IMR-90 (cell line): Measurements from ENCODE around the gene PLEKHG5. TPM values are rescaled to one million over a fixed set of nuclear protein-coding genes. Genes with fewer than 3 reads are reported as not detected.

Experiments used
- ATAC-seq: fragments of 200-7000 bp; cut with Tn5 transposase; 2 replicates; pipeline ENCODE4 v1.9.1; 2020; ENCODE audit warnings: low read depth, mild to moderate bottlenecking, moderate library complexity
- BruUV-seq: library from RNA; stranded (reverse); fragments of 400-500 nt; replicated peaks from 2 replicates; lab custom pipeline; 2021; lab: Mats Ljungman, UMichigan
- CTCF ChIA-PET: fragments of 300-600 bp; formaldehyde crosslinking; extraction: SDS; loops from one replicate; lab custom pipeline; 2021; ENCODE audit warnings: antibody characterized with exemption; lab: Yijun Ruan, JAX
- POLR2A ChIA-PET: fragments of 300-600 bp; sonication (Branson Sonifier 250); formaldehyde crosslinking; loops from one replicate; lab custom pipeline; 2022; ENCODE audit warnings: antibody characterized with exemption; ENCODE audit not compliant: unreplicated experiment; lab: Charles Lee
- DNase-seq: peaks from one replicate; pipeline ENCODE4 v3.0.0; 2013
- H2AFZ ChIP-seq: replicated peaks from 2 replicates; pipeline ENCODE3; 2013; ENCODE audit warnings: low read length, mild to moderate bottlenecking; ENCODE audit not compliant: poor library complexity
- H2AK5ac ChIP-seq: 2 replicates; pipeline ENCODE4 v1.6.1; 2013; ENCODE audit warnings: low read depth, low read length, inconsistent platforms
- H2AK9ac ChIP-seq: replicated peaks from 2 replicates; pipeline ENCODE3; 2013; ENCODE audit warnings: mild to moderate bottlenecking, low read depth, low read length, moderate library complexity; ENCODE audit not compliant: poor library complexity
- H2BK120ac ChIP-seq: 2 replicates; pipeline ENCODE4 v1.6.1; 2013; ENCODE audit warnings: low read depth, low read length, inconsistent platforms
- H2BK15ac ChIP-seq: 3 replicates; pipeline ENCODE4 v1.6.1; 2013; ENCODE audit warnings: low read depth, low read length, inconsistent platforms
- H2BK20ac ChIP-seq: 2 replicates; pipeline ENCODE4 v1.6.1; 2013; ENCODE audit warnings: low read depth, mild to moderate bottlenecking, inconsistent platforms, low read length, moderate library complexity
- H2BK5ac ChIP-seq: 2 replicates; pipeline ENCODE4 v1.6.1; 2013; ENCODE audit warnings: mild to moderate bottlenecking, low read depth, low read length, inconsistent platforms; ENCODE audit not compliant: poor library complexity, severe bottlenecking
- H3K14ac ChIP-seq: replicated peaks from 2 replicates; pipeline ENCODE4 v1.6.1; 2013; ENCODE audit warnings: low read depth, low read length, inconsistent platforms
- H3K18ac ChIP-seq: 2 replicates; pipeline ENCODE4 v1.6.1; 2013; ENCODE audit warnings: low read depth, low read length, control low read depth
- H3K23ac ChIP-seq: 2 replicates; pipeline ENCODE4 v1.6.1; 2013; ENCODE audit warnings: low read depth, low read length, inconsistent platforms
- H3K27ac ChIP-seq: 2 replicates; pipeline ENCODE4 v1.5.1; 2013; ENCODE audit warnings: mild to moderate bottlenecking, control low read depth, low read length; ENCODE audit not compliant: insufficient read depth
- H3K27me3 ChIP-seq: 2 replicates; pipeline ENCODE4 v1.6.1; 2013; ENCODE audit warnings: low read length; ENCODE audit not compliant: control insufficient read depth, insufficient read depth
- H3K36me3 ChIP-seq: 2 replicates; pipeline ENCODE4 v1.6.1; 2013; ENCODE audit warnings: low read length, mixed read lengths; ENCODE audit not compliant: control insufficient read depth, insufficient read depth
- H3K4ac ChIP-seq: 2 replicates; pipeline ENCODE4 v1.6.1; 2013; ENCODE audit warnings: low read depth, low read length, inconsistent platforms
- H3K4me1 ChIP-seq: 2 replicates; pipeline ENCODE4 v1.6.1; 2013; ENCODE audit warnings: low read length, mixed read lengths; ENCODE audit not compliant: control insufficient read depth, insufficient read depth
- H3K4me2 ChIP-seq: 2 replicates; pipeline ENCODE4 v1.6.1; 2013; ENCODE audit warnings: low read depth, mild to moderate bottlenecking, control low read depth, low read length, moderate library complexity
- H3K4me3 ChIP-seq: 2 replicates; pipeline ENCODE4 v1.5.1; 2013; ENCODE audit warnings: low read depth, mild to moderate bottlenecking, control low read depth, low read length, moderate library complexity; ENCODE audit not compliant: insufficient read depth
- H3K56ac ChIP-seq: 2 replicates; pipeline ENCODE4 v1.6.1; 2013; ENCODE audit warnings: low read length, inconsistent platforms; ENCODE audit not compliant: insufficient read depth; ENCODE audit errors: extremely low read depth
- H3K79me1 ChIP-seq, 2 experiments: 2 replicates each; pipeline ENCODE4 v1.6.1; 2013; ENCODE audit warnings: low read length in 2 of 2, inconsistent platforms in 1 of 2, low read depth in 1 of 2
- H3K9ac ChIP-seq: 2 replicates; pipeline ENCODE4 v1.6.1; 2013; ENCODE audit warnings: low read depth, low read length, control low read depth
- H3K9me1 ChIP-seq: 2 replicates; pipeline ENCODE4 v1.6.1; 2013; ENCODE audit warnings: low read length, inconsistent platforms; ENCODE audit not compliant: insufficient read depth
- H3K9me3 ChIP-seq: 2 replicates; pipeline ENCODE4 v1.6.1; 2013; ENCODE audit warnings: low read length; ENCODE audit not compliant: control insufficient read depth, insufficient read depth
- H4K20me1 ChIP-seq: 2 replicates; pipeline ENCODE4 v1.6.1; 2013; ENCODE audit warnings: low read length, inconsistent platforms; ENCODE audit not compliant: insufficient read depth
- H4K5ac ChIP-seq: 2 replicates; pipeline ENCODE4 v1.6.1; 2013; ENCODE audit warnings: mild to moderate bottlenecking, low read depth, low read length, control low read depth
- H4K8ac ChIP-seq, 2 experiments: 2 replicates each; pipeline ENCODE4 v1.6.1; 2013; ENCODE audit warnings: low read depth in 2 of 2, low read length in 2 of 2, control low read depth in 1 of 2, inconsistent platforms in 1 of 2
- H4K91ac ChIP-seq: 2 replicates; pipeline ENCODE4 v1.6.1; 2013; ENCODE audit warnings: low read depth, low read length, inconsistent platforms; ENCODE audit not compliant: insufficient read depth
- CTCF ChIP-seq: conservative IDR thresholded peaks from 2 replicates; pipeline ENCODE4 v1.5.1; 2012; ENCODE audit warnings: mild to moderate bottlenecking, low read depth, low read length, improper control_type of control experiment
- MAZ ChIP-seq: IDR thresholded peaks from 2 replicates; pipeline ENCODE4 v1.6.1; 2012; ENCODE audit warnings: low read depth, mild to moderate bottlenecking, low read length, improper control_type of control experiment, moderate library complexity, borderline replicate concordance
- RCOR1 ChIP-seq: IDR thresholded peaks from 2 replicates; pipeline ENCODE4 v1.6.1; 2012; ENCODE audit warnings: mild to moderate bottlenecking, low read length, improper control_type of control experiment; ENCODE audit not compliant: insufficient replicate concordance
- WGBS, 2 experiments: methylation state at CpG; one replicate each; pipeline versions ENCODE4 v1.1.5 to v1.1.7; 2013; ENCODE audit warnings: missing lambda C conversion rate in 2 of 2; ENCODE audit not compliant: insufficient read length in 1 of 2; ENCODE audit errors: extremely low coverage in 2 of 2; 5-methylcytosine and 5-hydroxymethylcytosine counted together
- dilution Hi-C: fragments of 300-500 bp; cut with HindIII; formaldehyde crosslinking; loops from one replicate; pipeline ENCODE4 v1.14.3; 2018; ENCODE audit warnings: low sequenced_read_pairs; ENCODE audit not compliant: unreplicated experiment
- in situ Hi-C: fragments of 300-500 bp; cut with MboI; formaldehyde crosslinking; loops from 3 replicates; pipeline ENCODE4 v1.14.3; 2019; ENCODE audit warnings: low sequenced_read_pairs, inconsistent platforms, mixed read lengths
- intact Hi-C: fragments of 100-400 bp; cut with micrococcal nuclease; formaldehyde crosslinking; loops from 2 replicates; pipeline ENCODE4 v1.10.0; 2022
- polyA plus RNA-seq, 3 experiments: library from polyadenylated mRNA; depleted of rRNA; stranded (reverse); fragments of >200 nt; gene quantifications; 2 replicates each; pipeline ENCODE4 v1.2.3, GENCODE V29; 2012; ENCODE audit warnings: low replicate concordance in 1 of 3
- total RNA-seq: library from RNA; depleted of rRNA; stranded (reverse); fragments of >200 nt; gene quantifications from 2 replicates; pipeline ENCODE4 v1.2.3, GENCODE V29; 2012

Gene PLEKHG5
- total and polyA plus RNA-seq, 2 of the 4 experiments (the other 2 are of a cell fraction): 4.8 to 11.6 TPM

GRCh38 chr1:6448749-6449631 lies 42.5 kb downstream of the PLEKHG5 start:
- no peaks in the 10 kb centered on the region for H3K36me3 ChIP-seq
- no peaks in the 10 kb centered on the region for H3K79me1 ChIP-seq
- H3K4me1 ChIP-seq: no peaks in the 10 kb centered on the region
- 4% methylated on average over 10 of the region's 66 CpGs; no CpG with 5 or more reads in 1 of the 2 experiments for WGBS, 2 experiments
- H2BK120ac ChIP-seq: no peak overlapping the region
- no peaks in the 10 kb centered on the region; the same call in 1 of the 2 replicates for H3K9me1 ChIP-seq
- H2BK5ac ChIP-seq: no peak overlapping the region
- no peak overlapping the region for H4K91ac ChIP-seq
- no TSS peak for BruUV-seq
- H3K4me2 ChIP-seq: no peak overlapping the region; the same call in 1 of the 2 replicates
- no peak overlapping the region for H4K5ac ChIP-seq
- H3K27me3 ChIP-seq: peaks cover 78% of the 10 kb centered on the region
- intact Hi-C loops (no loop called here), in situ Hi-C loops (no loop called here), dilution Hi-C loops (no loop called here)
- no peak overlapping the region for H2AFZ ChIP-seq
- no peak overlapping the region for H3K56ac ChIP-seq
- H2BK15ac ChIP-seq: no peak overlapping the region
- H4K8ac ChIP-seq: no peak overlapping the region
- no peak overlapping the region for H3K9ac ChIP-seq
- H3K4ac ChIP-seq: no peak overlapping the region
- POLR2A ChIA-PET: no interaction called here
- no peak overlapping the region for H3K18ac ChIP-seq
- no peak overlapping the region for H2BK20ac ChIP-seq
- H2AK5ac ChIP-seq: no peak overlapping the region
- H2AK9ac ChIP-seq: no peak overlapping the region
- H3K14ac ChIP-seq: no peak overlapping the region
- no peak overlapping the region for H3K23ac ChIP-seq
- DNase-seq (no peak), ATAC-seq (peak; percentile 65)
- H3K27ac ChIP-seq: no peak overlapping the region
- H3K9me3 ChIP-seq: no peaks in the 10 kb centered on the region
- CTCF ChIA-PET: interaction anchor here (0.6 to 1.1 kb wide), 3 partner anchors 12 to 208 kb away, joined by 3 read pairs; no protein-coding TSS in a partner anchor
- H3K4me3 ChIP-seq: 0 out of 2 replicates have a peak overlapping the region, but pooled peaks have one; percentile 12
- H4K20me1 ChIP-seq: no peaks in the 10 kb centered on the region
- no peak for TF ChIP-seq RCOR1
- no peak for TF ChIP-seq MAZ
- 0 out of 2 replicates have a peak, but pooled peaks have one; percentile 10 for TF ChIP-seq CTCF
